Endothelial cell of hepatic sinusoid (primary cell): ENCODE measurements around the gene PLCG1.

Source experiments
- in situ Hi-C: cut with HindIII; loops from 2 replicates; pipeline ENCODE4 v1.10.0; 2017; ENCODE audit warnings: low sequenced_read_pairs

The PLCG1 gene

DNA sequence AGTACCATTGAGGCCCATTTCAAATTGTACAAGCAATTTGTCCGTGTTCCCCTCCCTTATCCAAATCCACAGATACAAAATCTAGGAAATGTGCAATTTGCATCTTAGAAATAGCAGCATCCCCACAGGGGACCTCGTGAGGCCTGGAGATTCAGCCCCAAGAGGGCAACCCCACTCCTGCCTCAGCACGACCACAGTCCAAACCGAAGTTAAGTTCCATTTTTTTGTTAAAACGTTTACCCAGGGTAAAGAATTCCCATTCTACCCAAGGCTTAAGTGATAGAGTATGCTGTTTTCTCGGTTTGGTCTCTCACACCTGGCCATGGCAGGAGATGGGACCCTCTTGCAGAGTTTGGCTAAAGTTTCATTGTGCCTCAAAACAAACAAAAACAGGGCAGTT lies 41.2 kb downstream of the PLCG1 start:
- in situ Hi-C loops = no loop called here

GRCh38 chr20:41178904-41179432 lies 41.6 kb downstream of the PLCG1 start:
- in situ Hi-C loops = no loop called here

GRCh38 chr20:41179961-41180360 lies 42.6 kb downstream of the PLCG1 start:
- in situ Hi-C loops = no loop called here

- in situ Hi-C loops = no loop called here
Observed at GRCh38 chr20:41180599-41181333, 43.4 kb downstream of the PLCG1 start.

DNA sequence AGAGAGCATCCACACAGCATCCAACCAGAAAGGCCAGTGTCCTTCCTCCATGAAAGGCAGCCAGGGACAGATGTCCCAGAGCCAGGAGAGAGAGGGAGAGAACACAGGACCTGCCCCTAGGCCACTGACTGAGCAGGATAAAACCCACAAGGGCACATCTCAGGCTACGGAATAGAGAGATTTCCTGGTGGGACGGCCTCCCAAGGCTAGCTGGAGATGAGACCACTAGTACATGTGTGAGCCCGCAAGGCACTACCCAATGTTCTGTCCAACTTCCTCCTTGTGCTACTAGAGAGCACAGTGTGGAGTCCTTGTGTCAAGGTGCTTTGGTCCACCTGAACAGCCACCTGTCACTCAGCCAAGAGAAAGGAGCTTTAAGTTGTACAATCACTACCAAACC lies 44.2 kb downstream of the PLCG1 start:
- in situ Hi-C loops = no loop called here

DNA sequence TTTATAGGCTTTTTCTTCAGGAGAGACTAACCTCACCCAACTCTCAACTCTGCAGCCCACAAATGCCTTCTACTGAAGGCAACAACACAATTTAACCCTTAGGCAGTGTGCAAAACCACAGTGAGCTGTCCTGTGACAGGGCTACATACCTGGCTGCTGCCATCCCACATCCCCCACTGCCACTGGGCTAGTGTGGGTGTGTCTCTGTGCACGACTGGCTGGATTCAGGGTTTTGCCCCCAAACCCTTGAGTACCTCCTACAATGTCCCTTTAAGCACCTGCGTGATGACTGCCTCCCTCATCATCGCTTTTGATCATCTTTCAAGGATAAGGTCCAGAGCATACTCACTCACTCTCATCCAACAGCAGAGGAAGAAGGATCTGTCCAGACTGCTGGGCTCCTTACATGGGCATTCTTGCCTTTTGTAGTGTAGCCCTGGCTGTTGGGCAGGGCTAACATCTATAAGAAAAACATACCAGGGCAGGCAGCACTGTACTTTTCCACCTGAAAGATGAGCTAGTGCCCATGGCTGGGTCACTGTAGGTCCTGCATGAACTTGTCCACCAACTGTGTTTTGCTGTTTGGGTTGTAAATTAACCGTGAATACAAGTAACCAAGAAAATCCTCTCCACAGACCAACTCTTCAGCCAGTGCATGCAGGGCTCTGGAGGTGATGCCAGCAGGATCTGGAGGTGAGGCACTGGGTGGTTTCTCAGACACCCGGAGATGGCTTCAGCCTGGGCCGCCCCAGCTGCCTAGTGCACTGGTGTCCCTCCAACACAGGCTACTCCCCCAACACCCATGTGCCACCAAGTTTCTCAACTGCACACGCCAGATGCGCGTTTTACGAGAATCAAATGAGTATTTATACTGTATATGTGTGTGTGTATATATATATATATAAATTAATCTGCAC lies 45.2 kb downstream of the PLCG1 start:
- in situ Hi-C loops = no loop called here

GRCh38 chr20:41183391-41183790 lies 46.0 kb downstream of the PLCG1 start:
- in situ Hi-C loops = no loop called here

DNA sequence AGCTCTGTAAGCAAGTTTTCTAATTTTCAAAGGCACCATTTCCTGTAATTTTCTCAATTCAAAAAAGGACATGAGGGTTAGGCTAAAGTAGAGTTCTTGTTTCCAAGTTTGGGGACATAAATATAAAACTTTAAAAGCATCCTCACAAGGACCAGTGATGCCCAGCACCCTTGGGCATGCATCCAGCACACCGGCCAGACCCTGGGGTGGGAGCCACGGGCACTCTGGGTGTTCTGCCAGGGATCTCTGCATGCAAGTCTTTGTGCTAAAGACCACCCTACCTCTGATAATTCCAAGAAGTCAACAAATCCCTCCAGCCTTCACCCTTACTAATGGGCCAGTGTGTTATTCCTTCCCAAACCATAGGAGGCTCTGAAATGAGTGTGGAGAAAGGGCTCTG lies 46.5 kb downstream of the PLCG1 start:
- in situ Hi-C loops = no loop called here

- in situ Hi-C loops = no loop called here
Observed at GRCh38 chr20:41185013-41185757, 47.8 kb downstream of the PLCG1 start.

DNA sequence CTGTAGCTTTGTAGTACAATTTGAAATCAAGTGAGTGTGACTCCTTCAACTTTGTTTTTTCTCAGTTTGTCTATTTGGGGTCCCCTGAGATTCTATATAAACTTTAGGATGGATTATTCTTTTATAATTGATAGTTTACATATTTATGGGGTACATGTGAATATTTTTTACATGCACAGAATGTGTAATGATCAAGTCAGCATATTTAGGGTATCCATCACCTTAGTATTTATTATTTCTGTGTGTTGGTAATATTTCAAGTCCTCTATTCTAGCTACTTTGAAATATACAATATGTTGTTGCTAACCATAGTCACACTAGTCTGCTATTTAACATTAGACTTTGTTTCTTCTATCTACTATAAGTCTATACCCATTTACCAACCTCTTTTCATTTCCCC lies 50.3 kb downstream of the PLCG1 start:
- in situ Hi-C loops = no loop called here

DNA sequence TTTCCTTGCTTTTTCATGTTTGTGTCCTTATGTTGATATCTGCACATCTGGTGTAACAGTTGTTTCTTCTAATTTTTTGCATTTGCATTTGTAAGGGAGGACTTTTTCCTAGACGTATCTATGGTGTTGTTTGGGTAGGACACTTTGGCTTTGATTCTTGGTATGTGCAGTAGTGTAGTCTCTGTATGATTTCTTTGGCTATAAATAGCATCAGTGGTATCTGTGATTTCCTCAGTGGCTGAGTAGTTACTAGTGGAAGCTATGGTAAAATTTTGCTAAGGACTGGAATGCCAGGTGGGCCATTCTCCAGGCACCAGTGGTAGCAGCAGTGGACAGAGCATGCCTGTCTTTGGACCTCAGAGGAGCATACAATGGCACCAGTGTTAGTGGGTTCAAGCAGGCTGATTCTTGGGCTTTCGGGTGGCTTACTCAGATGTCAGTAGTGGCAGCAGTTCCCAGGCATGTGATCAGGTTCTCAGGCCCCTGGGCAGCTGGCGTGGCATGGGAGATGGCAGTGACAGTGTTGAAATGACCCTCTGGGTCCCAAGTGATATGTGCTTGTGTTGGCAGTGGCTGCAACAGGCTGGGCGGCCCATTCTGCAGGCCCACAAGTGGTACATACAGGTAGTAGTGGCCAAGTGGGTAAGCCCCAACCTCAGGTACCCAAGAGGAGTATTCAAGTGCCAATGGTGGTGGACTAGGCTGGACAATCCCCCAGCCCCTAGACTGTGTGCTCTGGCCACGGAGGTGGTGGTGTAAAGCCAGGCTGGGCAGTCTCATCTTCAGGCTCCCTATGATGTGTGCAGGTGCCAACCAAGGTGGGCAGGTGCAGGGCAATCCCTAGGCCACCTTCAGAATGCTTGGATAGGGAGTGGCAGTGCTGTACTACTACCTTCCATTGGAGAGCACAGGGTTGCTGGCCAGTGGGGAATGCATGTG lies 54.5 kb downstream of the PLCG1 start:
- in situ Hi-C loops = no loop called here

DNA sequence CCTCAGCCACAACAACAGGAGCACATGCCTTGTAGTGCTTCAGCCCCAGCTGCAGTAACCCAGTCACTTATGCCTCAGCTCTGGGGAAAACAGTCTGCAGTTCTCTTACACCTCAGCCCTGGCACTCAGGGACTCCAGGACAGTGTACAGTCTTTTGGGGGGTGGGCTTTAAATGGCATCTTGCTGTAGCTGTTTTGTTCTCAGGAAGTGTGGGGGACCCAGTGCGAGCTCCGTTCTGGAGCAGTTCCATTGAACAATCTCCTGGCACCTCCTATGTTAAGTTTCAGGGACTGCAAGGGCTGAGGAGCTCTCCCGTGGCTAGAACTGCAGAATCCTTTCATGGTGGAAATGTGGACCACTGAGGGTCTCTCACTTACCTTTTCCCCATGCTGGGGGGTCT lies 55.2 kb downstream of the PLCG1 start:
- in situ Hi-C loops = no loop called here

GRCh38 chr20:41196653-41197225 lies 59.4 kb downstream of the PLCG1 start:
- in situ Hi-C loops = no loop called here

DNA sequence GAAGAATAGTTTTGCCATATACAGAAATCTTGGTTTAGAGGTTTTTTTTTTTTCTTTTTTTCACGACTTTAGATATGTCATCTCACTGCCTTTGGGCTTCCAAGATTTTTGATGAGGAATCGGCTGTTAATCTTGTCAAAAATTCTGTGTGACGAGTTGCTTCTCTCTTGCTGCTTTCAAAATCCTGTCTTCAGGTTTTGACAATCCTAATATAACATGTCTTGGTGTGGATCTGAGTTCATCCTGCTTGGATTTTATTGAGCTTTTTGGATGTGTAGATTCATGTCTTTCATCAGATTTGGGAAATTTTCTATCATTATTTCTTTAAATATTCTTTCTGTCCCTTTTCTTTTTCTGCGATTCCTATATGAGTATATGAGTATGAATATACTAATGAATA lies 61.1 kb downstream of the PLCG1 start:
- in situ Hi-C loops = no loop called here

DNA sequence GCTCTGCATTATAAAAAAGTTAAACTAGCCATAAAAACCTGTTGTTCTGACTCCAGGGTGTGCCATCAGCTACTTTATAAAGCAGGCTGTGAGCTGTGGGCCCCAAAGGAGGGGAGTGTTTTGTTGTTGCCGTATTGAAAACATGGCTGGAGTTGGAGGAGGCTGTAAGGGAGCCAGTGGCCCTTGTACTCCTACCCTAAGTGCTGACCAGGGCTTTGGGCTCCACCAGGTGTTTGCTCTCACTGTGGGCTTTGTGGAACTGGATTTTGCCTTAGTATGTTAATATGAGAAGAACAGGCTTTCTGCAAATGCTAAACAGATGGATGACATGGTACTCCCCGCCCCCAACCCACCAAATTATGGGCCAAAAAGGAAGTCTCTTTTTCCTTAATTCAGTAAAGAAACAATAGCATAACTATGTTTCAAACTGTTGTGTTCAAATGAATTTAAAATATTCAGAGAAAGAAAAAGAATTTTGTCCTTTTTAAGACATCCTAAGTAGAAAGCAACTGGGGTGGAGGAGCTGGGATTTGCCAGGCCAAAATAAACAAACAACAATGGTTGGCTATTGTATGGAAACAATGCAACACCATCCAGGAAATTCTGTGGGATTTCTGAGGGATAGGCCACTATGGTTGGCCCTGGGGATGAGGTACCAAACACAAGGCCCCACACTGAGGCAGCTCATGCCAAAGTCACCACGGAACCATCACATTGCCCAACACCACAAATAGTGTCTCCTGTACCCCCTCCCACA lies 63.3 kb downstream of the PLCG1 start:
- in situ Hi-C loops = no loop called here

GRCh38 chr20:41201760-41202159 lies 64.4 kb downstream of the PLCG1 start:
- in situ Hi-C loops = no loop called here

DNA sequence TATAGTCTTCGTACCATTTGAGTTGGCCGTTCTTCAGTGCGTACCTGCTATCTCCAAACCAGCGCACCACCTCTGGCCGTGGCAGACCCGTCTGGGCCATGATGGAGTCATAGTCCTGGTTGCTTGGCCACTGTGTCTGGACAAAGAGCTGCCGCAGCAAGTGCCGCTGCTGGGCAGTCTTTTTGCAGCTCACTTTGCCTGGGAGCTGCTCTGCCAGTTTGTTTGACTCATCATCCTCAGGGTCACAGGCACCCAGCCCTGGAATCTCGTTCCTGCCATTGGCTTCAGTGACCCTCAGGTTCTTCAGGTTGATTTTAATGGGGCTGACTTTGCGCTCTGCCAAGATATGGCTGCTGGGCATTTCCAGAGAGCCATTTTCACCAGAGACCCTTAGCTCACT lies 65.1 kb downstream of the PLCG1 start:
- in situ Hi-C loops = no loop called here

DNA sequence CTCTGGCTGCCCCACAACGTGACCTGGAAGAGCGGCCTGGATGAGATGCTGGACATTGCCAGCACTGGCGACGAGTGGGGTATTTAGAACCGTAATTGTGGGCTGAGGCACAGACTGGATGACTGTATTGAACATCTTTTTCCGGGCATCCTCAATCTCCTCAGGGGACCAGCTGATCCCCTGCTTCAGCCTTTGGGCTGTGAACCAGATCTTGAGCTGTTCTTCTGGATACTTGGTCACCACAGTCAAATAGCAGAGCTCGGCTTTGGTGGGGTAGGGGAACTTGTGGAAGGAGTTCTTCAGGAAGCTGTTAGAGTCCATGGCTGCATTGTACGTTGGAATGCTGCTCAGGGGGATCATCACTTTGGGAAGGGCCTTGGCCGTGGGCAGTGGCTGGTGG lies 66.3 kb downstream of the PLCG1 start:
- in situ Hi-C loops = no loop called here
